Measurements from ENCODE around the gene BAAT.

The BAAT gene

GRCh38 chr9:101399643-101399970 is 14.8 kb upstream of the BAAT start:
- DNase-seq (ENCODE audit: low read depth): no peak

DNA sequence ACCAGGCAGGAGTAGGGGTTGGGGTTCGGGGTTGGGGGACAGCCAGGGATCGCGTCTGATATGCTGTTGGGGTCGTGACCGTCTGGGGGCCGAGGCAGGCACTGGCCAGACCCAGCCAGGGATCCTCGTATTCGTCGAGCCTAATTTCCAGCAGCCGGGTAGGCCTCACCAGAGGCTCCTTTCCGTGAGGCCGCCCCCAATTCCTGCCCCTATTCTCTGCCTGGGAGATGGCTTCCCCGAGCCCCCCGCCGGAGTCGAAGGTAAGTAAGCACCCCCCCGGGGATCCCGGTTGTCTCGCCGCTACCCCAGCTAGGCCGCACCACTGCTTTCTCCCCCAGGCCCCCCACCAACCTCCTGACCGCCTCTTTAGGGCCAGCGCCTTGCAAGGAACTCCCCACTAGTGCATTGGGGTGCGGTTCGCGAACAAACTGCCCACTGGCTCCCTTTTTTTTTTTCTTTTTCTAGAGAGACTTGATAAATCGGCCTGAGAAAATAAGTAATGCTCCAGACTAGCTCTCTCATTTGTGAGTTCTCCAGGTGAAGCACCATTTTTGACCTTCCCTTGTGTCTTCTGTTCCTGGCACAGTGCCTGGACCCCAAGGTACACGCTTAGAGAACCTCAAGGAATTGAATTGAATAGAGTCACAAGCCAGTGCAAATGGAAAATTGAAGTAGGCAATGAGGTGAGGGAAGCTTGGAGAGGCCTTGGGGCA is 14.3 kb upstream of the BAAT start:
- DNase-seq (ENCODE audit: low read depth): no peak
- H3K4me3 ChIP-seq (ENCODE audit: low read depth, low read length): peak overlapping the region; percentile 83

More at GRCh38 chr9:101399643-101399970, 14.8 kb upstream of the BAAT start:
- H3K4me3 ChIP-seq (ENCODE audit: low read depth, low read length): peak overlapping the region; percentile 83

DNA sequence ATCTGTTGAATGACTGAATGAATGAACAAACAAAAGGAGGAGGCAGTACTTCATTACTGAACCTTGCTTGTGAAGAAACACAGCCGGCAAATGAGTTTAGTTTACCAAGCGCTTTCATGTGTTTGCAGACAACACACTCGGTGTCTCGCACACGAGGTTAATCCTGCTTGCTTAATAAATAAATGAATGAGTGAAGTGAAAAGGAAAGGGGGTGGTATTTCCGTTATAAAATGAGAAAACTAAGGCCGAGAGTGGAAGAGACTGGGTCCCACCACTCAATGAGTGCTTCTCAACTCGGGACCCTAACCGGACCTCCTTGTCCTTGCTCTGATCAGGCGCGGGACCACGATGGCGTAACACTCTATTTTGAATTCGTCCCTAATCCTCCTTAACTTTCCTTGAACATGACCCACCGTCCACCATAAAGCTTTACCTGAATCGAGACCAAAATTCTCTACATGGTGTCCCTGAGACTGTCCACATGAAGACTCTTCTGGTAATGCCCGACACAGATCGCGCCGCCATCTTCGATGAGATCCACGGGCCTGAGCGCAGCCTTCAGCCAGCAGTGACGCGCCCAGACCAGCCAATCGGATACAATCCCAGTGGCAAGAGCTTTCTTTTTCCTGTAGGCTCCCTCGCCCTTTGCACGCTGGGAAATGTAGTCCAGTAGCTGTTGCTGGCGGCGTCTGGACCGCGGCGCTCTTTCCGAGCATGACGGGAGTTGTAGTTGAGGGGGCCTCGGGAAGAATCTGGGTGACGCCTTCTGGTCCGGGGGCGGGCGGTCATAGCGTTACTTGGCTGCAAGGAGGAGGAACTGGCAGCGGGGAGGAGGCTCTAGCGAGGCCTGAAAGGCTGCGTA is 13.5 kb upstream of the BAAT start, which contains the start of the genes MRPL50 and ZNF189:
MRPL50 (minus strand) TSS at position 551 of the 862 bp plus-strand sequence; CDS start at position 525, 26 bp downstream.
ZNF189 (plus strand) TSS at position 784 of the 862 bp plus-strand sequence. CDS start 306 bp downstream, outside the sequence.
- DNase-seq (ENCODE audit: low read depth): peak; percentile 97
- peak within 1 kb of the TSS; percentile 83 for H3K4me3 ChIP-seq (ENCODE audit: low read depth, low read length)

- DNase-seq (ENCODE audit: low read depth): no peak
- peak overlapping the region; percentile 83 for H3K4me3 ChIP-seq (ENCODE audit: low read depth, low read length)
These were observed 12.9 kb upstream of the BAAT start for GRCh38 chr9:101397746-101398067.

DNA sequence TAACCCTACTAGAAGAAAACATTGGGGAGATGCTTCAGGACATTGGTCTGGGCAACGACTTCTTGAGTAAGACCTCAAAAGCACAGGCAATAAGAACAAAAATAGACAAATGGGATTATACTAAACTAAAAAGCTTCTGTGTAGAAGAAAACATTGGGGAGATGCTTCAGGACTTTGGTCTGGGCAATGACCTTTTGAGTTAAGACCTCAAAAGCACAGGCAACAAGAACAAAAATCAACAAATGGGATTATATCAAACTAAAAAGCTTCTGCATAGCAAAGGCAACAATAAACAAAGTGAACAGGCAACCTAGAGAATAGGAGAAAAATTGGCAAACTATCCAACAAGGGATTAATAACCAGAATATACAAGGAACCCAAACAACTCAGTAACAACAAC is 9.9 kb upstream of the BAAT start:
- DNase-seq (ENCODE audit: low read depth): no peak

DNA sequence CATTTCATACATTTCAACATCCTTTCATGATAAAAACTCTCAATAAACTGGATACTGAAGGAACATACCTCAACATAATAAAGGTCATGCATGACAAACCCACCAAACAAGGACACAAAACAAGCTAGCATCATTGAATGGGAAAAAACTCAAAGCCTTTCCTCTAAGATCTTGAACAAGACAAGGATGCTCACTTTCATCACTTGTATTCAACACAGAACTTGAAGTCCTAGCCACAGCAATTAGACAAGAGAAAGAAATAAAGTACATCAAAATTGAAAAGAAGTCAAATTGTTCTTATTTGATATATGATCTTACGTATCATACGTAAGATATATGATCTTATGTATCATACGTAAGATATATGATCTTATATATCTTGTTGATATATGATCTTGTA is 8.3 kb upstream of the BAAT start:
- no peak for DNase-seq (ENCODE audit: low read depth)
- H3K4me3 ChIP-seq (ENCODE audit: low read depth, low read length): no peak overlapping the region

More for the DNA sequence above, 9.9 kb upstream of the BAAT start:
- H3K4me3 ChIP-seq (ENCODE audit: low read depth, low read length): no peak overlapping the region

DNA sequence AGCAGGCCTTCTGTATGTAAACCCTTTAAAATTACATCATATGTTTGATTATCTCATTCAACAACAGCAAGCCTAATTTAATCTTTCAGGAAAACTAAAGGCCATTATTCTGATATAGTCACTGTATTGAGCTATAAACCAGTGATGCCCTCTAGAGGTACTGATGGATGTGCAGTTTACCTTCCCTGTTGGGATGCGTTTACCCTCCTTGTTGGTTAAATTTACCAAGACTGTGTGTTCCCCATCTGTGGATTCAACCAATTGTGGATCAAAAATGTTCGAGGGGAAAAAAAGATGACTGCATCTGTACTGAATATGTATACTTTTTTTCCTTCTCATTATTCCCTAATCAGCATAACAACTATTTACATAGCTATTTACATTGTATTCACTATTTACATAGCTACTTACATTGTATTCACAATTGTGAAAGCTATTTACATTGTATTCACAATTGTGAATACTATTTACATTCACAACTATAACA is 3.7 kb upstream of the BAAT start:
- no peak overlapping the region for H3K4me3 ChIP-seq (ENCODE audit: low read depth, low read length)
- DNase-seq (ENCODE audit: low read depth): no peak

GRCh38 chr9:101387871-101388506 is 3.2 kb upstream of the BAAT start:
- H3K4me3 ChIP-seq (ENCODE audit: low read depth, low read length): no peak overlapping the region
- no peak for DNase-seq (ENCODE audit: low read depth)

DNA sequence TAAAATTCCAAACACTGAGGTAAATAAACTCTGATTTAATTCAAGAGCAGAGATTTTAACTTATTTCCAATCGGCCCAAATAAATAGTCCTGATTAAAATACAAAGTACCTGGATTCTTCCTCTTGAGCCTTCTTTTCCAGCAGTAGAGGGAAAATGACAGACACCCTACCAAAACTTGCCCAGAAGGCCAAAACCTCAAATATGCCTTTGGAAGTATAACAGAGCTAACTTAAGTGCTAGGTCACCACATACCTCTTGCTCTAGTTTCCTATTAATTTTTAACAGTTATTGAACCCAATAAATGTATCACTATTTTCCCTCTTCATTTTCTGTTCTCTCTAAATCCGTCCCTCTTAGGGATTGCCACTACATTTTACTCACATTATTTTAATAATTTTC is 1.4 kb downstream of the BAAT start:
- H3K4me3 ChIP-seq (ENCODE audit: low read depth, low read length): no peak overlapping the region
- DNase-seq (ENCODE audit: low read depth): no peak

DNA sequence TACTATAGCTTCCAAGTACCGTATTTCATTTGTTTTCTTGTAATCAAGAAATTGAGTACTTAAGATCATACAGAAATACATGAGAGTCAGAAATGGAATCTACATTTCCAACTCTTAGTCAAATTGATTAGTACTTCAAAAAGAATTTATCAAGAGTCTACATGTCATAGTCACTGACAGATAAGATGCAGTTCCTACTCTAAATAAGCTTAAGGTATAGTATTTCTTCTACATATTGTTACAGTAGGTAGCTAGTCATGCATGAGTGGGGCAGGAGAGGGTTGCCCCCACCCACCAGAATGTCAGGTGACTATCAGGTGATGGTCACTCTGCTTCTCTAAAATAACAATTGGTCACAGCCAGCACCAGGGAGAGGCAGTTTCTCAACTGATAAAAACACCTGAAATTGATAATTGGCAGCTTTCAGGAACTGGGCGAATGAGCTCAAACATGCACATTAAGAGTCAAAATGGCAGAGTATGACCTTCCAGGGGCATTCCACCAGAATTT is 2.9 kb downstream of the BAAT start:
- no peak for DNase-seq (ENCODE audit: low read depth)
- no peak overlapping the region for H3K4me3 ChIP-seq (ENCODE audit: low read depth, low read length)

DNA sequence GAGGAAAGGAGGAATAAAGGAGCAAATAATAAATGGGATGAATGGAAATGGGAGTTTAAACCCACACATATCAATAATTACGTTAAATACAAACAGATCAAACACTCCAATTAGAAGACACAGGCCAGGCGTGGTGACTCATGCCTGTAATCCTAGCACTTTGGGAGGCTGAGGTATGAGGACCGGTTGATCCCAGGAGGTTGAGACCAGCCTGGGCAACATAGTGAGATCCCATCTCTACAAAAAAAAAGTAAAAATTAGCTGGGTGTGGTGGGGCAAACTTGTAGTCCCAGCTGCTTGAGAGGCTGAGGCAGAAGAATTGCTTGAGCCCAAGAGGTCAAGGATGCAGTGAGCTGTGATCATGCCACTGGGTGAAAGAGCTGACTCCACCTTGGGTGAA is 3.7 kb downstream of the BAAT start:
- no peak for DNase-seq (ENCODE audit: low read depth)
- no peak overlapping the region for H3K4me3 ChIP-seq (ENCODE audit: low read depth, low read length)

DNA sequence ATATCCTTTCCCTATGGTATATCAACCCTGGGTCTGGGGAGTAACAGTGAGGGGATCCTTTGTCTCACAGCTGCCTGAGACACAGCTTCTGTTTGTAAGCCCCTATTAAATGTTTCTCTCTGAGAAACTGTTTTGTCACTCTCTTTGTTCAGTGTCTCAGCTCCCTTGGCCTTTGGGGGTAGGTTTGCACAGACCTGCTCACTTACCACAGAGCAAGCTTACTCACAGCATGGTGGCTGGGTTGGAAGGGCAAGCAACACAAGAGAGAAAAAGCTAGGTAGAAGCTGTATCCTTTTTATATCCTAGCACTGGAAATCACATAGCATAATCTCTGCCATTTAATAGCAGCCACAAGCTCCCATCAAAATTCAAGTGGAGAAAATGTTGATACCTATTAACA is 4.5 kb downstream of the BAAT start:
- no peak overlapping the region for H3K4me3 ChIP-seq (ENCODE audit: low read depth, low read length)
- DNase-seq (ENCODE audit: low read depth): no peak

GRCh38 chr9:101376111-101376848 is 8.5 kb downstream of the BAAT start:
- no peak overlapping the region for H3K4me3 ChIP-seq (ENCODE audit: low read depth, low read length)
- DNase-seq (ENCODE audit: low read depth): peak; percentile 64

GRCh38 chr9:101375546-101375945 is 9.3 kb downstream of the BAAT start:
- DNase-seq (ENCODE audit: low read depth): no peak
- H3K4me3 ChIP-seq (ENCODE audit: low read depth, low read length): no peak overlapping the region

DNA sequence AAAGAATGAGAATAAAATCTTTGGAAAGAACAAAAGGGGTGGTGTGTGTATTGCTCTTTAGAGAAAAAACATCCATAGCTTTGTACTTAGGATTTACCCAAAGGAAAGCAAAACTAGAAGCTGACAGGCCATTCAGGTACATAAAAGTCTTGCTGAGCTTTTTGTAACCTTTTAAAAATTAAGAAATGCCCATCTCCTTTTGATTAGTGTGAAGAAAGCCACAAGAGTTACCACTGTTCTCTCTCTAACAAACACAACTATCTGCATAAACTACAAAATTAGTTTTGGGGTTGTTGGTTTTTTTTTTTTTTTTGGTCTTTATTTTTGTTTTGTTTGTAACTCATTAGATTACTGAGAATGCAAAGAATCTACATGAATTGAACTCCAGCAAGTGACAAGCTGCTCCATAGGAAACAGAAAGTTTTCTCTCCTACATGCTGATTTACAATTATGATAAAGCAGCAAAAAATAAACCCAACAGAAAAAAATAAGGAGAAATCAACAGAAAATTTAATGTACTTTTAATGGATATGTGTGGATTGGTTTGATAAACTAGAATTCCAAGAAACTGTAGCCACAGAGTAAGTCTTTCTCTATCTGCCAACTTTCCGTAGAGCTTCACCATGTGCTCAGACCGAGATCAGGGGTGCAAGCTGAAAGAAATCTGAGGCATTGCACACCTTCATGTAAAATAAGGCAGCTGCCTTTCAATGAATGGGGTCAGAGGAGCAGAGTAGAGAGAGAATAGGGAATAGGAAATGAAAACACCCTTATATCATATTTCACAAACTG is 12.3 kb downstream of the BAAT start:
- DNase-seq (ENCODE audit: low read depth): no peak
- H3K4me3 ChIP-seq (ENCODE audit: low read depth, low read length): no peak overlapping the region

GRCh38 chr9:101371813-101372212 is 13.0 kb downstream of the BAAT start:
- no peak overlapping the region for H3K4me3 ChIP-seq (ENCODE audit: low read depth, low read length)
- DNase-seq (ENCODE audit: low read depth): no peak

DNA sequence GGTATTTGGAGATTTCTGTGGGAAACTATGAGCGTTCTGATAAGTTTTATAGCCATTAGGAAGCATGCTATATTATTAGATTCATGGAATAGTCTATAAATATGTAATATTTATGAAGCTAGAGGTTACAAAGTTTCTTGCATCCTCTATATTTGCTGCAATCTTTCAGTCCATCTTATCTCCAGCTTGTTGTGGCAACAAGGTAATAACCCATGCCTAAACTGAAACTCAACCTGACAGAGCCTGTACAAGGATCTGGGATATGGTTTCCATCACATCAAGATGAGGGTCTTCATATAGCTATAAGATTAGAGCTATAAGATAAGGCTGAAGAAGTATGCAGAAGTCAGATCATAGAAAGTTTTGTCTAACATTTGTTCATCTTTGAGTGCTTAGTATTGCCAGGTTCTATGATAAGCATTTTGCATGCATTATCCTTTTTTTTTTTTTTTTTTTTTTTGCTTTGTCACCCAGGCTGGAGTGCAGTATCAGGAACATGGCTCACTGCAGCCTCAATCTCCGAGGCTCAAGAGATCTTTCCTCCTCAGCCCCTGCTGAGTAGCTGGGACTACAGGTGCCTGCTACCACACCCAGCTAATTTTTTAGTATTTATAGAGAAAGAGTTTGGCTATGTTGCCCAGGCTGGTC is 14.8 kb downstream of the BAAT start:
- DNase-seq (ENCODE audit: low read depth): no peak
- no peak overlapping the region for H3K4me3 ChIP-seq (ENCODE audit: low read depth, low read length)

GRCh38 chr9:101369286-101369685 is 15.5 kb downstream of the BAAT start:
- no peak for DNase-seq (ENCODE audit: low read depth)
- H3K4me3 ChIP-seq (ENCODE audit: low read depth, low read length): no peak overlapping the region

All from skeletal muscle cell (primary cell).